Omental fat pad (tissue), 4 donors: ENCODE data around the gene PLEKHG4B. TPM values are rescaled to one million over a fixed set of nuclear protein-coding genes. Genes with fewer than 3 reads are reported as not detected.

Experiments
- ATAC-seq: fragments of 150-250 bp; one replicate; pipeline ENCODE4 v1.9.1; 2016; ENCODE audit warnings: mild to moderate bottlenecking, moderate library complexity; ENCODE audit not compliant: low FRiP score
- DNase-seq: peaks from one replicate; pipeline ENCODE4 v3.0.0-alpha.2; 2019; ENCODE audit warnings: low spot score
- total RNA-seq, 4 donors: library from RNA; depleted of rRNA; stranded (reverse); fragments of >200 nt; gene quantifications; one replicate each; pipeline ENCODE4 v1.1.0, GENCODE V29; 2016
- TF ChIP-seq, protein P1 (sequence below), 3 donors: fragments of 450-650 bp; IDR thresholded peaks; one replicate each; pipeline ENCODE4 v1.5.1; 2016 to 2017; ENCODE audit warnings: antibody characterized with exemption in 3 of 3, mild to moderate bottlenecking in 3 of 3, moderate library complexity in 2 of 3

The PLEKHG4B gene
- total RNA-seq, 4 donors from 2014 or later, result 0.44 to 0.65 (median 0.60) TPM; not detected in 1

DNA sequence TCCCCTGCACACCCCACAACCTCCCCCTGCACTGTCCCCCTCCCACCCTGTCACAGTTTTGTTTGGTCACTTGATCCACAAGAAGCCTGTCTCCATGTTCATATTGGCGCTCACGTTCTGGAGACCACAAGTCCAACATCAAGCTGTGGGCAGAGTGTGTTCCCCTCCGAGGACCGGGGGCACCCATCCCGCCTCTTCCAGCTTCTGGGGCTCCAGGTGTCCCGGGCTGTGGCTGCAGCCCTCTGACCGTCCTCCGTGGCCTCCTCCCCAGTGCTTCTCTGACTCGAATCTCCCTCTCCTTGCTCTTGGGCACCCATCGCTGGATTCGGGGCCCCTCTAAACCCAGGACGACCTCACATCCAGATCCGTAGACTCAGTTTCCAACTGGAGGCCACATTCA lies 49.2 kb downstream of the PLEKHG4B start:
- TF ChIP-seq, protein P1, sequence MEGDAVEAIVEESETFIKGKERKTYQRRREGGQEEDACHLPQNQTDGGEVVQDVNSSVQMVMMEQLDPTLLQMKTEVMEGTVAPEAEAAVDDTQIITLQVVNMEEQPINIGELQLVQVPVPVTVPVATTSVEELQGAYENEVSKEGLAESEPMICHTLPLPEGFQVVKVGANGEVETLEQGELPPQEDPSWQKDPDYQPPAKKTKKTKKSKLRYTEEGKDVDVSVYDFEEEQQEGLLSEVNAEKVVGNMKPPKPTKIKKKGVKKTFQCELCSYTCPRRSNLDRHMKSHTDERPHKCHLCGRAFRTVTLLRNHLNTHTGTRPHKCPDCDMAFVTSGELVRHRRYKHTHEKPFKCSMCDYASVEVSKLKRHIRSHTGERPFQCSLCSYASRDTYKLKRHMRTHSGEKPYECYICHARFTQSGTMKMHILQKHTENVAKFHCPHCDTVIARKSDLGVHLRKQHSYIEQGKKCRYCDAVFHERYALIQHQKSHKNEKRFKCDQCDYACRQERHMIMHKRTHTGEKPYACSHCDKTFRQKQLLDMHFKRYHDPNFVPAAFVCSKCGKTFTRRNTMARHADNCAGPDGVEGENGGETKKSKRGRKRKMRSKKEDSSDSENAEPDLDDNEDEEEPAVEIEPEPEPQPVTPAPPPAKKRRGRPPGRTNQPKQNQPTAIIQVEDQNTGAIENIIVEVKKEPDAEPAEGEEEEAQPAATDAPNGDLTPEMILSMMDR (IDR thresholded peaks at IDR 0.05), result no peak
- DNase-seq, result no peak
- ATAC-seq, result no peak

DNA sequence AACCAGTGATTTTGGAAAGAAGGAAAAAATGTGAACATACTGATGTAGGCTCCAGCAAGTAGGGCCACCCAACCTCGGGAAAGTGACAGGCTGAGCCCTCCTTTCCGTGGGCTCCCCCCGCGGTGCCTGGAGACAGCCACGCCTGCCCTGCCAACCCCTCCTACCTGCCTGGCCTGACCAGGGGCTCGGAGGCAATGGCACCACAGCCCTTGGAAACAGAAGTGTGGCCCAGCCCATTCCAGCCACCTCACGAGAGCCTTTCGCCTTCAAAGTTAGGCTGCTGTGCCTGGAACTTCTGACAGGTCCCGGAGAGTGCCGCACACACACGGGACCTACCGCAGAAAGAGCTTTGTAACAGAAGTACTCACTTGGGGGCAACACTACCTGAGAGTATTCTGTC lies 49.8 kb downstream of the PLEKHG4B start:
- ATAC-seq (no peak), DNase-seq (no peak)
- TF ChIP-seq, protein P1 (IDR thresholded peaks at IDR 0.05), result no peak

DNA sequence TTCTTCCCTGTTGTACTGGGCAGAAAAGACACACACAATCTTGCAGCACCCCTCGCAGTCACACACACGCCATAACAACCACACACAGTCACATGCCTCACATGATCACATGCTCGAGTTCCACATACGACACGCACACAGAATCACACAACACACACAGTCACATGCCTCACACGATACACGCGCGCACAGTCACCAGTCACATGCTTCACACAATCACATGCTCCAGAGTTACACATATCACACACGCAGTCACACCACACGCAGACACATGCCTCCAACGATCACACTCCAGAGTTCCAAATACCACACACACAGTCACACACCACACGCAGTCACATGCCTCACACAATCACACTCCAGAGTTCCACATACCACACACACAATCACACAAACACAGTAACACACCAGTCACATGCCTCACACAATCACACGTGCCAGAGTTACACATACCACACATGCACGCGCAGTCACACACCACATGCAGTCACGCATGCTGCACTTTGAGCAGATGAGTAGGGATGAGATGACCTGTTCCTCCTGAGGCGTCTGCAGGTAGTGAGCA lies 50.4 kb downstream of the PLEKHG4B start:
- ATAC-seq (no peak), DNase-seq (no peak)
- TF ChIP-seq, protein P1 (IDR thresholded peaks at IDR 0.05), result no peak

- DNase-seq, result no peak
- no peak for ATAC-seq
- TF ChIP-seq, protein P1 (IDR thresholded peaks at IDR 0.05), result no peak
Observed at GRCh38 chr5:143041-143440, 51.1 kb downstream of the PLEKHG4B start.

GRCh38 chr5:144941-145340 lies 53.0 kb downstream of the PLEKHG4B start:
- TF ChIP-seq, protein P1 (IDR thresholded peaks at IDR 0.05), result no peak
- ATAC-seq (no peak), DNase-seq (no peak)

DNA sequence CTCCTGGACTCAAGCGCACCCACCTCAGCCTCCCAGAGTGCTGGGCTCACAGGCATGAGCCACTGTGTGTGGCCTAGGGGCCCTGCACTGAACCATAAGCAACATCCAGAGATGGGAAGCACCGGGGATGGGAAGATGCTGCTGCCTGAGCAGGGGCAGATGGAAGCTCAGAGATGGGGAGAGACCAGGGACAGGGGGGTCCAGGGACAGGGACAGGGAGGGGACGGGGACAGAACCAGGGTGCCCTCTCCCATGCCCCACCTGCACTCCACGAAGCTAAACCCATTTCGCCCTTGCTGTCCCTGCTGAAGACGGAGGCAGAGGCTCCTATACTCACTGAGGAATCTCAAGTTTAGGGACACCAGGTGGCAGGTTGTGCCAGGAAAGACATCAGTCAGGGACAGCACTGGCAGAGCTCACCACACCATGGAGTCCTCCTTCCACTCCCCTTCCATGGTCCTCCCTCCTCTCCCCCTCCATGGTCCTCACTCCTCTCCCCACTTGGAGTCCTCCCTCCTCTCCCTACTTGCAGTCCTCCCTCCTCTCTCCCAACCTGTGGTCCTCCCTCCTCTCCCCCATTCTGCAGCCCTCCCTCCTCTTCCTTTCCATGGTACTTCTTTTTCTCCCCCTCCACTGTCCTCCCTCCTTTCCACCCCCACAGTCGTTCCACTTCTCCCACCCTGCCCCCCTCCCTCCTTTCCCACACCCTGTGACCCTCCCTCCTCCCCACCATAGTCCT lies 53.8 kb downstream of the PLEKHG4B start:
- DNase-seq (no peak), ATAC-seq (no peak)
- TF ChIP-seq, protein P1 (IDR thresholded peaks at IDR 0.05), result no peak

DNA sequence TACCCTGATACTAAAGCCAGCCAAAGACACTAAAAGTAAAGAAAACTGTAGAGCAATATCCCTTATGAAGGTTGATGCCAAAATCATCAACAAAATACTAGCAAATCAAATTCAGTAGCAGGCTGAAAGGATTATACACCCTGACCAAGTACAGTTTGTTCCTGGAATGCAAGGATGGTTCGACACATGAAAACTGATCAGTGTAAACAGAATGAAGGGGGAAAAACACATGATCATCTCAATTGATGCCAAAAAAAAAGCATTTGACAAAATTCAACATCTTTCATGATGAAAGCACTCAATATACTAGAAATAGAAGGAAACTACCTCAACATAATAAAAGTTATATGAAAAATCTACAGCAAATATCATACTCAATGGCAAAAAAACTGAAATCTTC lies 55.8 kb downstream of the PLEKHG4B start:
- ATAC-seq, result no peak
- TF ChIP-seq, protein P1 (IDR thresholded peaks at IDR 0.05), result no peak
- no peak for DNase-seq
